Lower lobe of right lung (tissue), 2 donors: ENCODE measurements around the gene STK32C. TPM values are rescaled to one million over a fixed set of nuclear protein-coding genes. Genes with fewer than 3 reads are reported as not detected.
A peak's percentile ranks its signal among the peaks of the same experiment; 100 is the strongest.

Source experiments
- ATAC-seq, 2 donors: fragments of 200-7000 bp; cut with Tn5 transposase; one replicate each; pipeline ENCODE4 v1.9.1; 2020 to 2022; ENCODE audit warnings: mild to moderate bottlenecking in 2 of 2, moderate library complexity in 2 of 2
- DNase-seq: peaks from one replicate; pipeline ENCODE4 v3.0.0-alpha.2; 2020
- H3K27ac ChIP-seq: fragments of 200-600 bp; one replicate; pipeline ENCODE4 v1.8.0; 2022
- H3K27me3 ChIP-seq: fragments of 200-600 bp; one replicate; pipeline ENCODE4 v1.8.0; 2022; ENCODE audit warnings: low read depth
- H3K36me3 ChIP-seq: fragments of 200-600 bp; one replicate; pipeline ENCODE4 v1.8.0; 2022; ENCODE audit warnings: mild to moderate bottlenecking
- H3K4me1 ChIP-seq: fragments of 200-600 bp; one replicate; pipeline ENCODE4 v1.8.0; 2022
- H3K4me3 ChIP-seq: fragments of 200-600 bp; one replicate; pipeline ENCODE4 v1.8.0; 2022; ENCODE audit warnings: mild to moderate bottlenecking
- H3K9me3 ChIP-seq: fragments of 200-600 bp; one replicate; pipeline ENCODE4 v1.8.0; 2022
- CTCF ChIP-seq: fragments of 200-600 bp; IDR thresholded peaks from one replicate; pipeline ENCODE4 v1.8.0; 2022; ENCODE audit warnings: antibody characterized with exemption, mild to moderate bottlenecking
- intact Hi-C: fragments of 100-400 bp; cut with DNase I; formaldehyde crosslinking; loops from one replicate; pipeline ENCODE4 v1.11.0; 2022
- total RNA-seq: library from RNA; stranded (reverse); fragmentation: NEBNext Ultra II Directional; extraction: Animal tissue kit (Norgen Biotek cat#: 25700); gene quantifications from one replicate; pipeline ENCODE4 v1.2.1, GENCODE V29; 2021
- donor health status: DM: no; HTN: yes; CAD: no; lungs with severe emphysema.

Gene STK32C
- total RNA-seq, 1 donor from 2014 or later: 14.1 TPM

GRCh38 chr10:132292287-132293200 is 15.2 kb downstream of the STK32C start:
- DNase-seq: peak; percentile 34
- ATAC-seq: peak in 1 of 2 donors; percentile 35
- Histone ChIP-seq H3K9me3 (peaks cover 7% of the 10 kb centered on the region), H3K36me3 (no peaks in the 10 kb centered on the region), H3K4me3 (no peak overlapping the region), H3K27ac (no peak overlapping the region), H3K4me1 (no peaks in the 10 kb centered on the region), H3K27me3 (no peaks in the 10 kb centered on the region)
- no peak for TF ChIP-seq CTCF
- intact Hi-C loops: no loop called here

DNA sequence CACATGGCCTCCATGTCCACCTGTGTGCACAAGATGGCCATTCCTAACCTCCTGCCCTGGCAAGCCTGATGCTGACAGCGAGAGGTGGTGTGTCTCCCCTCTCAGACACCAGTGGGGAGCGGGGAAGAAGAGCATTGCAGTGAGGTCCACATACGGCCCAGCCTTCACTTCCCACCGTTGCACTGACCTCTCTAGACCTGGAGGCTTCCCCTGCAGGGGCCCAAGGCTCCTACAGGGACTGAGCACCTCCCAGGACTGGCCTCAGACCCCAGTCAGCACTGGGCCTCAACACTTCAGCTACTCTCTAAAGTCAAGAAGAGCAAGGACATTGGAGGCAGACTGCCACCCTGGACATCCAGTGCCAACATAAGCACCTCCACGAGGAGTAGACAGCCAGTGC is 15.9 kb downstream of the STK32C start:
- no peak for TF ChIP-seq CTCF
- H3K27me3 ChIP-seq: no peaks in the 10 kb centered on the region
- H3K36me3 ChIP-seq: no peaks in the 10 kb centered on the region
- H3K4me3 ChIP-seq: no peak overlapping the region
- intact Hi-C loops: no loop called here
- ATAC-seq (no peak), DNase-seq (peak; percentile 17)
- H3K9me3 ChIP-seq: peaks cover 7% of the 10 kb centered on the region
- no peak overlapping the region for H3K27ac ChIP-seq
- H3K4me1 ChIP-seq: no peaks in the 10 kb centered on the region

DNA sequence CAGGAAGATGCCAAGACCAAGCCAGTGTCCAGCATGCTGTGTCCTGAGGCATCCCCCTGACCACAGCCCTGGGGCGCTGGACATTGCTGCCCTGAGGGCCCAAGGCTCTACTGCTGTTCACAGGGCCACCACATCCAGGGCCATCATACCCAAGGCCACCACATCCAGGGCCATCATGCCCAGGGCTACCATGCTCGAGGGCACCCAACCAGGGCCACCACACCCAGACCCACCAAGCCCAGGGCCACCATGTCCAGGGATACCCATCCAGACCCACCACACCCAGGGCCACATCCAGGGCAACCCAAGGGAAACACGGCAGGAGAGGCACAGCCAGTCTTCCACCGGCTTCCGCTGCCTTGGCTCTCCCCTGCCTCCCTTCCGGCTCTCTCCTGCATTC is 17.1 kb downstream of the STK32C start:
- H3K4me1 ChIP-seq: no peaks in the 10 kb centered on the region
- intact Hi-C loops: no loop called here
- no peaks in the 10 kb centered on the region for H3K36me3 ChIP-seq
- H3K27ac ChIP-seq: no peak overlapping the region
- TF ChIP-seq CTCF: no peak
- peak; percentile 31 for DNase-seq
- H3K4me3 ChIP-seq: no peak overlapping the region
- peaks cover 7% of the 10 kb centered on the region for H3K9me3 ChIP-seq
- ATAC-seq: no peak
- no peaks in the 10 kb centered on the region for H3K27me3 ChIP-seq

DNA sequence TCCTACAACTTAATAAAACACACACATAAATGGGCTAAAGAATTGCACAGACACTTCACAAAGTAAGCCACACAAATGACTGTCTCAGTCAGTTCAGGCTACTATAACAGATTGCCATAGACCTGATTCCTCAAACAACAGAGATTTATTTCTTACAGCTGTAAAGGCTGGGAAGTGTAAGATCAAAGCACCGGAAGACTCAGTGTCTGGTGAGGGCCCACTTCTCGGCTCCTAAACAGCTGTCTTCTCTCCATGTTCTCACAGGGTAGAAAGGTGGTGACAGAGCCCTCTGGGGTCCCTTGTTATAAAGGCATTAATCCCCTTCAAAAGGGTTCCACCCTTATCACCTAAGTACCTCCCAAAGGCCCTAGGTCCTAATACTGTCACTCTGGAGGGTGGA is 18.3 kb downstream of the STK32C start:
- no peak overlapping the region for H3K4me3 ChIP-seq
- intact Hi-C loops: no loop called here
- peaks cover 7% of the 10 kb centered on the region for H3K9me3 ChIP-seq
- TF ChIP-seq CTCF: no peak
- ATAC-seq (no peak), DNase-seq (no peak)
- H3K27me3 ChIP-seq: no peaks in the 10 kb centered on the region
- no peak overlapping the region for H3K27ac ChIP-seq
- H3K4me1 ChIP-seq: no peaks in the 10 kb centered on the region
- H3K36me3 ChIP-seq: no peaks in the 10 kb centered on the region

GRCh38 chr10:132283604-132284382 is 24.0 kb downstream of the STK32C start:
- H3K9me3 ChIP-seq: peaks cover 2% of the 10 kb centered on the region
- ATAC-seq (no peak), DNase-seq (peak; percentile 39)
- no peak overlapping the region for H3K27ac ChIP-seq
- H3K4me3 ChIP-seq: no peak overlapping the region
- H3K4me1 ChIP-seq: no peaks in the 10 kb centered on the region
- no peaks in the 10 kb centered on the region for H3K36me3 ChIP-seq
- intact Hi-C loops: no loop called here
- no peak for TF ChIP-seq CTCF
- H3K27me3 ChIP-seq: no peaks in the 10 kb centered on the region
